ENCODE data around the gene PCDH8.

Gene PCDH8

GRCh38 chr13:52887165-52887564 lies 38.7 kb upstream of the PCDH8 start:
- no peak for TF ChIP-seq CTCF (conservative IDR thresholded peaks at IDR 0.05; ENCODE audit: control insufficient read depth, insufficient read depth, low read depth, low read length)
- no peak for DNase-seq (ENCODE audit: low read depth)
- H3K4me3 ChIP-seq (ENCODE audit: control insufficient read depth, low read depth, low read length), result no peak overlapping the region

- no peak overlapping the region for H3K4me3 ChIP-seq (ENCODE audit: control insufficient read depth, low read depth, low read length)
- TF ChIP-seq CTCF (conservative IDR thresholded peaks at IDR 0.05; ENCODE audit: control insufficient read depth, insufficient read depth, low read depth, low read length), result no peak
- DNase-seq (ENCODE audit: low read depth), result no peak
Observed at GRCh38 chr13:52885141-52885540, 36.7 kb upstream of the PCDH8 start.

DNA sequence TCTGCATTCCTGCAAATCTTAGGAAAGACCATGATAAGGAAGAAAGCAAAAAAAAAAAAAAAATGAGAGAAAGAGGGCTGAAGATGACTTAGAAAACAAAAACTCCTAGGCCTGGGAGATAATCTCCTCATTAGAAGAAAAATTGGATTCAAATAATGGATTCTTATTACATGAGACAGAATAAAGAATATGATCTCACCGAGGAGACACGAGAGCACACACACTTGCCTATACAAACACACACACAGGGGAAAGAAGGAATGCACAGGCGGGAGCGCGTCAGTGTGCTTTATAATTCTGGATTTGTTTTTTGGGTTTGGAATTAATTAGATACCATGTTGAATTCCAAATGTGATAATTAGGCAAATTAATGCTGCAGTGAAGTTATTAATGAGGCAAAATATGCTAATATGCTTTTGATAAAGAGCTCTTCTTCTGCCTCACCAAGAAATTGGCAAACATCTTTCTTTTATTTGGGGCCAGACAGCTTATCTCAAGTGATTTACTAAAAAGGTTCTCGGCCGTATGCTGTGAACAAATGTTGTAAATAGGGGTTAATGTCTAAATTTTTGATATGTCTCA lies 36.1 kb upstream of the PCDH8 start:
- no peak for DNase-seq (ENCODE audit: low read depth)
- H3K4me3 ChIP-seq (ENCODE audit: control insufficient read depth, low read depth, low read length), result no peak overlapping the region
- no peak for TF ChIP-seq CTCF (conservative IDR thresholded peaks at IDR 0.05; ENCODE audit: control insufficient read depth, insufficient read depth, low read depth, low read length)

DNA sequence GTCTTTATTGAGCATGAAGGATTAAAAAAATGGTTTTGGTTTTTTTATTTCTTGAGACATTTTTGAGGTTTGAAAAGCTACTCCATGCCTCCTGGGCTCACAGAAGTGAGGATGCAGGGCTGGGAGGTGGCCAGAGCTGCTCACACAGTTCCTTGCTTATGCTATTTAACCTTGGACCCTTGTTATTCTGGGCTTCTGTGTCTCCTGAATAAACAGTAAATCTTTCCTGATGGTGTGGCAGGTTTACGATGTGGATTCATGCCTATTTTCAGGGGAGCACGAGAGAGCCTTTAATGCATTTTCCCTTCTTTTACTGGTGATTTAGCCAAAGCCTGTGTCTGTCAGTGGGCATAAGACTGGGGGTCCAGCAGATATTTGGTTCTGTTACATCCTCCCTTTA lies 34.3 kb upstream of the PCDH8 start:
- H3K4me3 ChIP-seq (ENCODE audit: control insufficient read depth, low read depth, low read length), result no peak overlapping the region
- no peak for TF ChIP-seq CTCF (conservative IDR thresholded peaks at IDR 0.05; ENCODE audit: control insufficient read depth, insufficient read depth, low read depth, low read length)
- DNase-seq (ENCODE audit: low read depth), result no peak

DNA sequence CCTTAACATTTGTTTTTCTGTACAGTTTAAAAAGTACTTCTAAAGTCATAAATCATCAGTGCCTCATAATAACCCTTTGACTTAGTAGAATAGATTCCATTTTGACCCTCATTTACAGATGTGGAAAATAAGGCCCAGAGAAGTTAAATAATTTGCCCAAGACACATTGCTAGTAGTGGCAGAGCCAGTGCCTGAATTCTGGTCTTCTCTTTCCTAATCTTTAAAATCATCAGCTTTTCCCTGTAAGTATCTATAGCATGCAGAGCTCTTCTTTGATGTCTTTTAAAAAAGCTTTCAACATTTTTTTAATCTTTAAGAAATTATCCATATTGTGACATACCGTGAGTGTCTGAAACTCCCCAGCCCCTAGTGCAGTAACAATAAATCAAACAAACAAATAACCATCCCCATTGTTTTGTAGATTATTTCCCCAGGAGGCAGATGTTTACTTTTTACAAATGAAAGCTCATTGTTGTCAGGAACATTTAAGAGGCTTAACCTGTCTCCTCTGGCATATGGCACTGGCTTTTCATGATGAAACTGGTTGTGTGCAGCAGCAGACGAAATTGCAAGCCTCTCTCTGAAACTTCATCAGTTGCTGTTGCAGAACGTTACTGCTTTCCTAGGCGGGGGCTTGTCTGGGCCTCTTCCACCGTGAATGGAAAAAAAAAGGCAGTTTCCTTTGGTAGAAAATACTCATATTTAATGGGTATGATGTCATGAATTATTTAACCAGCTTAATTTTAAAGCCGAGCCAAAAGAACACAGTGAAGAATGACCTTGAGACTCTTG lies 31.7 kb upstream of the PCDH8 start:
- H3K4me3 ChIP-seq (ENCODE audit: control insufficient read depth, low read depth, low read length), result no peak overlapping the region
- DNase-seq (ENCODE audit: low read depth), result no peak
- no peak for TF ChIP-seq CTCF (conservative IDR thresholded peaks at IDR 0.05; ENCODE audit: control insufficient read depth, insufficient read depth, low read depth, low read length)

DNA sequence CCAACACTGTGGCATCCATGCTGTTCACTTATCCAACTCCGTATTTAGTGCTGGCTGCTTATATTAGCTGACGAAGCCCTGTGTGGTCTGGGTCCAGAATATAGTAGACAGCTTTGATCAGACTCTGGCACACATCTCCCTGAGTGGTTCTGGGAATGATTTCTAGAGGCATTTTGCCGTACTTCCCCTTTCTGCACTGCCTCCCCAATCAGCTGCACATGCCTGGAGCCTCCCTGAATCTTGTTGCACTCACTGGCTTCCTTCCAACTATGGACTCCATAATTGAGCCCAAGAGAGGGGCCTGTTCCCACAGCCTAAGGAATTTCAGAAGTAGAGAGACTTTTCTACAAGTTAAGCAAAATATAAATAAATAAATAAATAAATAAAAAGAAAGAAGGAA lies 30.4 kb upstream of the PCDH8 start:
- TF ChIP-seq CTCF (conservative IDR thresholded peaks at IDR 0.05; ENCODE audit: control insufficient read depth, insufficient read depth, low read depth, low read length), result no peak
- H3K4me3 ChIP-seq (ENCODE audit: control insufficient read depth, low read depth, low read length), result no peak overlapping the region
- DNase-seq (ENCODE audit: low read depth), result no peak
